HEK293T (cell line): Measurements from ENCODE around the gene OR10A5.

Experiments used
- ARNT ChIP-seq: fragments of 450-650 bp; IDR thresholded peaks from 2 replicates; pipeline ENCODE4 v1.6.1; 2017; ENCODE audit warnings: mild to moderate bottlenecking
- BHLHE40 ChIP-seq: fragments of 450-650 bp; IDR thresholded peaks from 2 replicates; pipeline ENCODE4 v1.6.1; 2016; ENCODE audit warnings: mild to moderate bottlenecking, moderate library complexity, borderline replicate concordance
- FOXM1 ChIP-seq: fragments of 450-650 bp; IDR thresholded peaks from 2 replicates; pipeline ENCODE4 v1.6.1; 2017; ENCODE audit warnings: mild to moderate bottlenecking, borderline replicate concordance
- NFRKB ChIP-seq: fragments of 450-650 bp; IDR thresholded peaks from 2 replicates; pipeline ENCODE4 v1.6.1; 2016; ENCODE audit warnings: mild to moderate bottlenecking, moderate library complexity

DNA sequence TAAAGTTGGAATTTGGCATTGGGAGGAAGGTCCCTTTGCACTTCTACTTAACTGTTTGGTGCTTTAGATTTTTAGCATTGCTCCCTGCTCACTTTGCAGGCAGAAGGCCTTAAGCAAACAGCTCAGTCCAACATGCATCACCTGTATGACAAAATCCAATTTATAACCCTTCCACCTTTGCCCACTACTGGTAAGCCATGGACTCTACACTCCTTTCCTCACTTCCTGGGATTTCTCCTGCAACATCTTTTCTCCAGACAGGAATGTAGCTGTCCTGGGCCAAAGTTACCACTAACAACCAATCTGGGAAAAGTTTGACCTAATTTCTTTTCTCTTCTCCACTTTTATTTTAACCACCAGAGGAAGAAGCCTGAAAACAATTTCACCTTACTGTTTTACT lies 48.6 kb downstream of the OR10A5 start:
- no peak for TF ChIP-seq NFRKB
- no peak for TF ChIP-seq ARNT
- no peak for TF ChIP-seq FOXM1
- TF ChIP-seq BHLHE40: no peak
